Smooth muscle cell (in vitro differentiated cells): Measurements from ENCODE around the gene TMEM91. TPM values are rescaled to one million over a fixed set of nuclear protein-coding genes. Genes with fewer than 3 reads are reported as not detected.

Source experiments
- DNase-seq: peaks from one replicate; lab custom pipeline; 2025; ENCODE audit not compliant: unreplicated experiment; lab: John Stamatoyannopoulos, UW
- H2AFZ ChIP-seq: fragments of 200-600 bp; sonication (generic); 2 replicates; pipeline ENCODE4 v1.6.0; 2016; ENCODE audit warnings: antibody characterized with exemption, low read depth, mild to moderate bottlenecking
- H3F3A ChIP-seq: fragments of 200-600 bp; sonication (generic); 2 replicates; pipeline ENCODE4 v1.6.0; 2017; ENCODE audit warnings: antibody characterized with exemption, low read depth
- H3K27ac ChIP-seq: fragments of 200-600 bp; sonication (generic); 2 replicates; pipeline ENCODE4 v1.5.1; 2016; ENCODE audit warnings: low read depth, mild to moderate bottlenecking
- H3K27me3 ChIP-seq: fragments of 200-600 bp; sonication (generic); 2 replicates; pipeline ENCODE4 v1.6.1; 2016; ENCODE audit warnings: low read depth, mild to moderate bottlenecking
- H3K36me3 ChIP-seq: fragments of 200-600 bp; sonication (generic); 2 replicates; pipeline ENCODE4 v1.5.1; 2016; ENCODE audit warnings: low read depth
- H3K4me1 ChIP-seq: fragments of 200-600 bp; sonication (generic); 2 replicates; pipeline ENCODE4 v1.5.1; 2016; ENCODE audit warnings: low read depth
- H3K4me2 ChIP-seq: fragments of 200-600 bp; sonication (generic); 2 replicates; pipeline ENCODE4 v1.6.0; 2016; ENCODE audit warnings: mild to moderate bottlenecking
- H3K4me3 ChIP-seq: fragments of 200-600 bp; sonication (generic); 2 replicates; pipeline ENCODE4 v1.5.1; 2016; ENCODE audit warnings: mild to moderate bottlenecking
- H3K79me2 ChIP-seq: fragments of 200-600 bp; sonication (generic); 2 replicates; pipeline ENCODE4 v1.6.0; 2016; ENCODE audit warnings: low read depth, mild to moderate bottlenecking
- H3K9ac ChIP-seq: fragments of 200-600 bp; sonication (generic); 2 replicates; pipeline ENCODE4 v1.6.0; 2016; ENCODE audit warnings: low read depth
- H3K9me3 ChIP-seq: fragments of 200-600 bp; sonication (generic); replicated peaks from 2 replicates; pipeline ENCODE4 v1.5.1; 2016; ENCODE audit warnings: low read depth
- H4K20me1 ChIP-seq: fragments of 200-600 bp; sonication (generic); 2 replicates; pipeline ENCODE4 v1.6.0; 2016; ENCODE audit warnings: low read depth
- WGBS: methylation state at CpG from one replicate; pipeline ENCODE4 v1.1.7; 2016; ENCODE audit warnings: low lambda C conversion rate; 5-methylcytosine and 5-hydroxymethylcytosine counted together
- polyA plus RNA-seq: library from polyadenylated mRNA; unstranded; fragments of >200 nt; fragmentation: Nextera tagmentation; extraction: Ambion mirVana; gene quantifications from 2 replicates; pipeline ENCODE4 v1.2.1, GENCODE V29; 2016
- total RNA-seq: library from RNA; depleted of rRNA; stranded (reverse); fragments of >200 nt; gene quantifications from 2 replicates; pipeline ENCODE4 v1.2.3, GENCODE V29; 2014
- TF ChIP-seq, protein P1 (sequence below): fragments of 200-600 bp; sonication (generic); IDR thresholded peaks from 2 replicates; pipeline ENCODE4 v1.5.1; 2017; ENCODE audit warnings: borderline replicate concordance, mild to moderate bottlenecking, antibody characterized with exemption; ENCODE audit not compliant: insufficient read depth, poor library complexity, severe bottlenecking

TMEM91 gene
- total and polyA plus RNA-seq, 2 experiments from 2014 or later = 11.0 to 24.3 TPM

DNA sequence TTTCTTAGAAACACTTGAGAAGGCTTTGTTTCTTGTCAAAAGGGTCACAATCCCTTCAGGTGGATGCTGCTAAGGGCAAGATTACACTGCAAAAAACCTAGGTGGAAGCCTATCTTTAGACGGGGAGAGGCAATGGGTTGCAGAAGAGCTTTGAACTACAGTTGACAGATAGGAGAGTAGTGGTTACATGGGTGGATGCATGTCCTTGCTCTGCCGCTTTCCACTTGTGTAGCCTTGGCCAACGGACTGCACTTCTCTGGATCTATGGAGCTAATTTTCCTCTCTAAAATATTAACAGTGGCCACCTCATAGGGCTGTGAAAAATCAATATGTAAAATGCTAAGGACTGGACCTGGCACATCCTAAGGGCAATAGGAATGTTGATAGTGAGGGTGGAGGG lies 22.3 kb downstream of the TMEM91 start:
- peak overlapping the region; percentile 83 for H3K4me3 ChIP-seq
- H3K4me1 ChIP-seq = peaks cover 16% of the 10 kb centered on the region
- no peak for DNase-seq
- TF ChIP-seq, protein P1, sequence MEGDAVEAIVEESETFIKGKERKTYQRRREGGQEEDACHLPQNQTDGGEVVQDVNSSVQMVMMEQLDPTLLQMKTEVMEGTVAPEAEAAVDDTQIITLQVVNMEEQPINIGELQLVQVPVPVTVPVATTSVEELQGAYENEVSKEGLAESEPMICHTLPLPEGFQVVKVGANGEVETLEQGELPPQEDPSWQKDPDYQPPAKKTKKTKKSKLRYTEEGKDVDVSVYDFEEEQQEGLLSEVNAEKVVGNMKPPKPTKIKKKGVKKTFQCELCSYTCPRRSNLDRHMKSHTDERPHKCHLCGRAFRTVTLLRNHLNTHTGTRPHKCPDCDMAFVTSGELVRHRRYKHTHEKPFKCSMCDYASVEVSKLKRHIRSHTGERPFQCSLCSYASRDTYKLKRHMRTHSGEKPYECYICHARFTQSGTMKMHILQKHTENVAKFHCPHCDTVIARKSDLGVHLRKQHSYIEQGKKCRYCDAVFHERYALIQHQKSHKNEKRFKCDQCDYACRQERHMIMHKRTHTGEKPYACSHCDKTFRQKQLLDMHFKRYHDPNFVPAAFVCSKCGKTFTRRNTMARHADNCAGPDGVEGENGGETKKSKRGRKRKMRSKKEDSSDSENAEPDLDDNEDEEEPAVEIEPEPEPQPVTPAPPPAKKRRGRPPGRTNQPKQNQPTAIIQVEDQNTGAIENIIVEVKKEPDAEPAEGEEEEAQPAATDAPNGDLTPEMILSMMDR = no peak
- H3K27ac ChIP-seq = no peak overlapping the region
- peak overlapping the region; percentile 96 for H3K9ac ChIP-seq
- no peaks in the 10 kb centered on the region for H3K27me3 ChIP-seq
- peaks cover 21% of the 10 kb centered on the region for H3K79me2 ChIP-seq
- no peaks in the 10 kb centered on the region for H3F3A ChIP-seq
- H3K36me3 ChIP-seq = no peaks in the 10 kb centered on the region
- 77% methylated on average over 3 of the region's 3 CpGs for WGBS
- no peaks in the 10 kb centered on the region for H3K9me3 ChIP-seq
- H2AFZ ChIP-seq = no peak overlapping the region
- peak overlapping the region; percentile 97 for H3K4me2 ChIP-seq
- H4K20me1 ChIP-seq = no peaks in the 10 kb centered on the region

DNA sequence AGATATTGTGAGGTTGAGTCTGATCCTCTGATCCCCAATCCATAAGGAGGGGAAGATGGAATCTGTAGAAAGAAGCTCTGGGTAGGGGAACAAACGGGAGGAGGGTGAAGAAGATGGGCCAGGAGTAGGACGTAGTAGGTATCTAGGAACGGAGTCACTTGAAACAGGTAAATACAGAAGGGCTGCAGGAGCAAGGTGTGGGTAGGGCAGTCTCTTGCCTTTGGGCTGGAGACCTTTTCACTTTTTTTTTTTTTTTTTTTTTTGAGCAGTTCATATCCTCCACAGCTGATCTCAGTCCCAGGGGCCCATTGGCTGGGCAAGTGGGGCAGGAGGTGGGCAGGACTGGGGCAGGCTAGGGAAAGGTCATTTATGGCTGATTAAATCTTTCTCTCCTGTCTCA lies 22.8 kb downstream of the TMEM91 start:
- Histone ChIP-seq H2AFZ (no peak overlapping the region), H4K20me1 (no peaks in the 10 kb centered on the region), H3K27ac (no peak overlapping the region), H3K79me2 (peaks cover 21% of the 10 kb centered on the region), H3K9ac (peak overlapping the region; percentile 96), H3K36me3 (no peaks in the 10 kb centered on the region), H3K4me3 (no peak overlapping the region), H3K4me1 (peaks cover 16% of the 10 kb centered on the region), H3F3A (no peaks in the 10 kb centered on the region), H3K4me2 (peak overlapping the region; percentile 97), H3K27me3 (no peaks in the 10 kb centered on the region), H3K9me3 (no peaks in the 10 kb centered on the region)
- no peak for DNase-seq
- WGBS = 91% methylated on average over 3 of the region's 3 CpGs
- TF ChIP-seq, protein P1 = no peak

DNA sequence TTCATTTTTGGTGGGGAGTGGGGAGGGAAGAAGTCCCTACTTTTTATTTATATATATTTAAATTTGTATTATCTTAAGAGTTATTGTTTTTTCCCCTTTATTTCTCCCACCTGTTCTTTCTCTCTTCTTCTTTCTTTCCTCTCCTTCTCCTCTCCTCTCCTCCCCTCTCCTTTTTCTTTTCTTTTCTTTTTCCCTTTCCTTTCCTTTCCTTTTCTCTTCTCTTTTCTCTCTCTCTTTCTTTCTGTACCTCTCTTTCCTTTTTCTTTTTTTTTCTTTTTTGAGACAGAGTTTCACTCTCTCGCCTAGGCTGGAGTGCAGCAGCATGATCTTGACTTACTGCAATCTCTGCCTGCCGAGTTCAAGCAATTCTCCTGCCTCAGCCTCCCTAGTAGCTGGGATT lies 23.2 kb downstream of the TMEM91 start:
- Histone ChIP-seq H3K9ac (no peak overlapping the region), H3K4me3 (no peak overlapping the region), H3K36me3 (no peaks in the 10 kb centered on the region), H3F3A (no peaks in the 10 kb centered on the region), H3K4me2 (no peak overlapping the region), H3K4me1 (peaks cover 16% of the 10 kb centered on the region), H2AFZ (no peak overlapping the region), H4K20me1 (no peaks in the 10 kb centered on the region), H3K79me2 (peaks cover 21% of the 10 kb centered on the region), H3K27ac (no peak overlapping the region), H3K27me3 (no peaks in the 10 kb centered on the region), H3K9me3 (no peaks in the 10 kb centered on the region)
- DNase-seq = no peak
- WGBS = 100% methylated on average over 2 of the region's 2 CpGs
- TF ChIP-seq, protein P1 = no peak

DNA sequence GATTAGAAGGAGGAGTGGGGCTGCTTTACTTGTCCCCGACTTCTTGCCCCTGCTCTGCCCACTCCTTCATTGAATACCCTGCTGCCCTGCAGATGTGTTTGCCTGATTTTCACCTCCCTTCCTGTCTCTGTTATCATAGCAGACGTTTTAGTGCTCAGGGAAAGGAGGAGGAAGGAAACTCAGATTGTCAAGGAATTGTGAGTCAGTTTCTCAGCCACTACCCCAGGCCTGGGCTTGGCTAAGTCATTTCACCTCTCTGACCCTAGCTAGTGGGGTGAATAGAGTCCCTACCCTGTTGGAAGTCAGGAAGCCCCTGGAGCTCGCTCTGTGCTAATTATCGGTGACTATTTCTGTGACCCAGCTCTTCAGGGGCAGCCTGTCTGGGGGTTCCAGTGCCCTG lies 25.1 kb downstream of the TMEM91 start:
- no peak for DNase-seq
- H3K27me3 ChIP-seq = no peaks in the 10 kb centered on the region
- H3F3A ChIP-seq = no peaks in the 10 kb centered on the region
- no peaks in the 10 kb centered on the region for H4K20me1 ChIP-seq
- H3K4me3 ChIP-seq = no peak overlapping the region
- peaks cover 21% of the 10 kb centered on the region for H3K79me2 ChIP-seq
- H3K9me3 ChIP-seq = no peaks in the 10 kb centered on the region
- TF ChIP-seq, protein P1 = no peak
- H2AFZ ChIP-seq = no peak overlapping the region
- peaks cover 13% of the 10 kb centered on the region for H3K4me1 ChIP-seq
- H3K4me2 ChIP-seq = no peak overlapping the region
- WGBS = 89% methylated on average over 4 of the region's 4 CpGs
- H3K9ac ChIP-seq = no peak overlapping the region
- H3K27ac ChIP-seq = no peak overlapping the region
- H3K36me3 ChIP-seq = no peaks in the 10 kb centered on the region
